ENCODE measurements around the gene SLC8A2.

Gene SLC8A2

GRCh38 chr19:47485210-47485609 lies 13.5 kb upstream of the SLC8A2 start:
- no peak for DNase-seq

- DNase-seq = peak; percentile 90
These were observed 12.4 kb upstream of the SLC8A2 start, which contains the start of gene KPTN for GRCh38 chr19:47483800-47484690. TSS of gene KPTN (minus strand) at chr19:47484219. CDS start at chr19:47484160, 59 bp downstream.

GRCh38 chr19:47483200-47483599 lies 11.5 kb upstream of the SLC8A2 start:
- no peak for DNase-seq

GRCh38 chr19:47481460-47482052 lies 9.9 kb upstream of the SLC8A2 start:
- DNase-seq = no peak

GRCh38 chr19:47480658-47481057 lies 9.0 kb upstream of the SLC8A2 start:
- DNase-seq = no peak

GRCh38 chr19:47479701-47480503 lies 8.2 kb upstream of the SLC8A2 start:
- DNase-seq = no peak

GRCh38 chr19:47476438-47476972 lies 4.8 kb upstream of the SLC8A2 start:
- DNase-seq = no peak

GRCh38 chr19:47475465-47475864 lies 3.8 kb upstream of the SLC8A2 start:
- DNase-seq = no peak

- DNase-seq = no peak
These were observed 1.6 kb upstream of the SLC8A2 start for GRCh38 chr19:47473336-47473735.

GRCh38 chr19:47471381-47471732 lies 336 bp downstream of the SLC8A2 start:
- no peak for DNase-seq

GRCh38 chr19:47470447-47471195 lies 1.1 kb downstream of the SLC8A2 start:
- no peak for DNase-seq

GRCh38 chr19:47469719-47470118 lies 2.0 kb downstream of the SLC8A2 start:
- no peak for DNase-seq

GRCh38 chr19:47469363-47469700 lies 2.4 kb downstream of the SLC8A2 start:
- no peak for DNase-seq

GRCh38 chr19:47467914-47468313 lies 3.8 kb downstream of the SLC8A2 start:
- no peak for DNase-seq

GRCh38 chr19:47465957-47466356 lies 5.7 kb downstream of the SLC8A2 start:
- no peak for DNase-seq

GRCh38 chr19:47464675-47465419 lies 6.8 kb downstream of the SLC8A2 start:
- DNase-seq = no peak

GRCh38 chr19:47461876-47462275 lies 9.8 kb downstream of the SLC8A2 start:
- no peak for DNase-seq

- DNase-seq = no peak
These were observed 12.2 kb downstream of the SLC8A2 start for GRCh38 chr19:47459477-47459876.

GRCh38 chr19:47458672-47459071 lies 13.0 kb downstream of the SLC8A2 start:
- no peak for DNase-seq

GRCh38 chr19:47456721-47457474 lies 14.8 kb downstream of the SLC8A2 start:
- no peak for DNase-seq

GRCh38 chr19:47450478-47450877 lies 21.2 kb downstream of the SLC8A2 start:
- DNase-seq = no peak
